ENCODE results near the gene INVS. TPM values are rescaled to one million over a fixed set of nuclear protein-coding genes. Genes with fewer than 3 reads are reported as not detected.
"Not testable (repeated sequence)": the region's sequence is repeated elsewhere in the genome, so short reads cannot be mapped to it uniquely, and the experiment has no call there.

Gene INVS
- total and polyA plus RNA-seq, 4 donors = 11.8 to 33.1 (median 19.2) TPM

GRCh38 chr9:100136799-100137198, 37.8 kb downstream of the INVS start:
- H3K36me3 ChIP-seq (ENCODE audit: control insufficient read depth, insufficient read depth, low read length); H3K9me3 ChIP-seq (ENCODE audit: control insufficient read depth, insufficient read depth, low read length); H3K4me1 ChIP-seq (ENCODE audit: control insufficient read depth, insufficient read depth, low read length); H3K27ac ChIP-seq (ENCODE audit: low read depth, low read length); DNase-seq (ENCODE audit: low read depth in 4 of 6, low spot score in 6 of 6); H3K4me3 ChIP-seq (ENCODE audit: low read depth, low read length); H3K27me3 ChIP-seq (ENCODE audit: control insufficient read depth, insufficient read depth, low read length): not testable (repeated sequence)
- WGBS (ENCODE audit: insufficient coverage) = 94% methylated on average over 2 of the region's 5 CpGs

DNA sequence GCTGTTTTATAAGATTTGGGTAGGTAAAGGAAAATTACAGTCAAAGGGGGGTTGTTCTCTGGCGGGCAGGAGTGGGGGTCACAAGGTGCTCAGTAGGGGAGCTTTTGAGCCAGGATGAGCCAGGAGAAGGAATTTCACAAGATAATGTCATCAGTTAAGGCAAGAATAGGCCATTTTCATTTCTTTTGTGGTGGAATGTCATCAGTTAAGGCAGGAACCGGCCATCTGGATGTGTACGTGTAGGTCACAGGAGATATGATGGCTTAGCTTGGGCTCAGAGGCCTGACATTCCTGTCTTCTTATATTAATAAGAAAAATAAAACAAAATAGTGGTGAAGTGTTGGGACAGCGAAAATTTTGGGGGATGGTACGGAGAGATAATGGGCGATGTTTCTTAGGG, 41.3 kb downstream of the INVS start:
- not testable (repeated sequence) for H3K9me3 ChIP-seq (ENCODE audit: control insufficient read depth, insufficient read depth, low read length); H3K27me3 ChIP-seq (ENCODE audit: control insufficient read depth, insufficient read depth, low read length); H3K4me1 ChIP-seq (ENCODE audit: control insufficient read depth, insufficient read depth, low read length); H3K36me3 ChIP-seq (ENCODE audit: control insufficient read depth, insufficient read depth, low read length); H3K4me3 ChIP-seq (ENCODE audit: low read depth, low read length); H3K27ac ChIP-seq (ENCODE audit: low read depth, low read length); DNase-seq (ENCODE audit: low read depth in 4 of 6, low spot score in 6 of 6)
- 96% methylated on average over 3 of the region's 6 CpGs for WGBS (ENCODE audit: insufficient coverage)

- H3K9me3 ChIP-seq (ENCODE audit: control insufficient read depth, insufficient read depth, low read length); H3K4me1 ChIP-seq (ENCODE audit: control insufficient read depth, insufficient read depth, low read length); H3K27me3 ChIP-seq (ENCODE audit: control insufficient read depth, insufficient read depth, low read length); H3K36me3 ChIP-seq (ENCODE audit: control insufficient read depth, insufficient read depth, low read length); H3K4me3 ChIP-seq (ENCODE audit: low read depth, low read length); H3K27ac ChIP-seq (ENCODE audit: low read depth, low read length); DNase-seq (ENCODE audit: low read depth in 4 of 6, low spot score in 6 of 6): not testable (repeated sequence)
- WGBS (ENCODE audit: insufficient coverage) = 86% methylated on average over 8 of the region's 9 CpGs
Measured at GRCh38 chr9:100141862-100142261, 42.8 kb downstream of the INVS start.

DNA sequence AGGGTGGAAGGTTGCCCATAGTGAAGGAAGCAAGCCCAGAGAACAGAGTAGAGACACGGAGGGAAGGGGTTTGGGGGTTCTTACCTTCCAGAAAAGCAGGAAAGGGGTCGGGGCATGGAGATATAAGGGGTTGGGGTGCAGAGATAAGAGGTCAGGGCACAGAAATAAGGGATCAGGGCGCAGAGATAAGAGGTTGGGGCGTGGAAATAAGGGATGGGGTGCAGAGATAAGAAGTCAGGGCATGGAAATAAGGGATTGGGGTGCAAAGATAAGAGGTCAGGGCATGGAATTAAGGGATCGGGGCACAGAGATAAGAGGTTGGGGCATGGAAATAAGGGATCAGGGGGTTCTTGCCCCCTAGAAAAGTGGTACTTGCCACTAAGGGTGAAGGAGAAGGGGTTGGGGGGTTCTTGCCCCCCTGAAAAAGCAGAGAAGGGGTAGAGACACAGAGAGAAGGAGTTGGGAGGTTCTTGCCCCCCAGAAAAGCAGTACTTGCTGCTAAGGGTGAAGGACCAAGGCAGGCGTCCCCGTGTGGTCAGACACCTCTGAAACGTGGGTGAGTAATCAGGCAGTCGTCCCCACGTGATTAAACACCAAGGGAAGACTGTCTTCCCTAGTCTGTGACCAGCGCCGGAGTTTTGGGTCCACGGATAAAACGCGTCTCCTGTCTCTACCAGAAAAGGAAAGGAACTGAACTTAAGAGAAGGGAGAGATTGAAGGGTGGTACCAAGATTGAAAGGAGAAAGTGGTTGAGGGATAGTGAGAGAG, 46.3 kb downstream of the INVS start:
- not testable (repeated sequence) for H3K9me3 ChIP-seq (ENCODE audit: control insufficient read depth, insufficient read depth, low read length); H3K4me1 ChIP-seq (ENCODE audit: control insufficient read depth, insufficient read depth, low read length); H3K27me3 ChIP-seq (ENCODE audit: control insufficient read depth, insufficient read depth, low read length); DNase-seq (ENCODE audit: low read depth in 4 of 6, low spot score in 6 of 6); H3K36me3 ChIP-seq (ENCODE audit: control insufficient read depth, insufficient read depth, low read length); H3K4me3 ChIP-seq (ENCODE audit: low read depth, low read length); H3K27ac ChIP-seq (ENCODE audit: low read depth, low read length)
- WGBS (ENCODE audit: insufficient coverage) = 95% methylated on average over 15 of the region's 15 CpGs

DNA sequence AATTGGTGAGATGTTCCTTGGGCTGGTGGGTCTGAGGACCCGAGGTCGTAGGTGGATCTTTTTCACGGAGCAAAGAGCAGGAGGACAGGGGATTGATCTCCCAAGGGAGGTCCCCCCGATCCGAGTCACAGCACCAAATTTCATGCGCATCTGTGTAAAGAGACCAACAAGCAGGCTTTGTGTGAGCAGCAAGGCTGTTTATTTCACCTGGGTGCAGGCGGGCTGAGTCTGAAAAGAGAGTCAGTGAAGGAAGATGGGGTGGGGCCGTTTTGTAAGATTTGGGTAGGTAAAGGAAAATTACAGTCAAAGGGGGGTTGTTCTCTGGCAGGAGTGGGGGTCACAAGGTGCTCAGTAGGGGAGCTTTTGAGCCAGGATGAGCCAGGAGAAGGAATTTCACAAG, 46.9 kb downstream of the INVS start:
- H3K27ac ChIP-seq (ENCODE audit: low read depth, low read length); H3K36me3 ChIP-seq (ENCODE audit: control insufficient read depth, insufficient read depth, low read length); H3K4me3 ChIP-seq (ENCODE audit: low read depth, low read length); H3K27me3 ChIP-seq (ENCODE audit: control insufficient read depth, insufficient read depth, low read length); H3K9me3 ChIP-seq (ENCODE audit: control insufficient read depth, insufficient read depth, low read length); H3K4me1 ChIP-seq (ENCODE audit: control insufficient read depth, insufficient read depth, low read length); DNase-seq (ENCODE audit: low read depth in 4 of 6, low spot score in 6 of 6): not testable (repeated sequence)
- 64% methylated on average over 6 of the region's 8 CpGs for WGBS (ENCODE audit: insufficient coverage)

DNA sequence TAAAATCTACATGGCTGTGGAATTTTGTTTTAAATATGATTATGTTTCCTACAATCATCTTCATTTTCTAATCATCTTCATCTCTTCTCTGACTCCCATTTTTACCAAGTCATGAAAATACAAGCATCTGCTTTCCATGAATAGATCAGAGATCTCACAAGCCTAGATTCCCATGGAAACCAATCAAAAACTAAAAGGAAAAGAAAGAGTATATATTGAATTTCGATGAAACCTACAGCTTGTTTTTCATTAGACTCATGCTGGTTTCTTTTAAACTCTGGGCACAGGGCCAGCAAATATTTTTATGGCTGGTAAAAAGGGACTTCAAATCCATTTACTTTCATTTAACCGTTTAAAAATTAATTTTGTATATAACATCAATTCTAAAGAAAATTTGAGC, 51.2 kb downstream of the INVS start:
- Histone ChIP-seq H3K9me3 (ENCODE audit: control insufficient read depth, insufficient read depth, low read length) (no peaks in the 10 kb centered on the region), H3K4me3 (ENCODE audit: low read depth, low read length) (no peak overlapping the region), H3K36me3 (ENCODE audit: control insufficient read depth, insufficient read depth, low read length) (no peaks in the 10 kb centered on the region), H3K27ac (ENCODE audit: low read depth, low read length) (no peak overlapping the region), H3K27me3 (ENCODE audit: control insufficient read depth, insufficient read depth, low read length) (no peaks in the 10 kb centered on the region), H3K4me1 (ENCODE audit: control insufficient read depth, insufficient read depth, low read length) (no peaks in the 10 kb centered on the region)
- WGBS (ENCODE audit: insufficient coverage) = no CpG with 5 or more reads among the region's 2 CpGs
- DNase-seq (ENCODE audit: low read depth in 4 of 6, low spot score in 6 of 6) = peak in 4 of 6 donors; percentile 20 to 89 (median 40)

DNA sequence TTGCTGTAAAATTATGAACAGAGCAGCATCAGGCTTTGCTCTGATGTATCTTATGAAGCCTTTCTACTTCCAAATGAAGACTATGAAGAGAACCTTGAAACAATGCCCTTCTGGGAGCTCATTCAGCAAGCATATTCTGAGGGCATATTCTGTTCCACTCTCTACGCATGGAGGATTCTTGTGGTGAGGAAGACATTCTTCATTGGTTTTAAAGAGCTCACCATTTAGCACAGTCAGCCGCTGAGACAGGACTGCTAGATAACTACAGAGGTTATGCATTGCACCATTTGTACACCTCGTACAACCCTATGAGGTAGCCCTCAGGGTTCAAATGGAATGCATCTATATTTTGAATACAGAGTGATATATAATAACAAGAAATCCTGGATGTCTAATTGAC, 61.0 kb downstream of the INVS start:
- no peak overlapping the region for H3K27ac ChIP-seq (ENCODE audit: low read depth, low read length)
- WGBS (ENCODE audit: insufficient coverage) = no CpG with 5 or more reads among the region's 3 CpGs

GRCh38 chr9:100167176-100167575, 68.1 kb downstream of the INVS start:
- no peaks in the 10 kb centered on the region for H3K4me1 ChIP-seq (ENCODE audit: control insufficient read depth, insufficient read depth, low read length)
- H3K27me3 ChIP-seq (ENCODE audit: control insufficient read depth, insufficient read depth, low read length) = no peaks in the 10 kb centered on the region
- no peak overlapping the region for H3K27ac ChIP-seq (ENCODE audit: low read depth, low read length)
- H3K36me3 ChIP-seq (ENCODE audit: control insufficient read depth, insufficient read depth, low read length) = no peaks in the 10 kb centered on the region
- H3K9me3 ChIP-seq (ENCODE audit: control insufficient read depth, insufficient read depth, low read length) = no peaks in the 10 kb centered on the region
- H3K4me3 ChIP-seq (ENCODE audit: low read depth, low read length) = no peak overlapping the region
- DNase-seq (ENCODE audit: low read depth in 4 of 6, low spot score in 6 of 6) = no peak

More for the DNA sequence above, 61.0 kb downstream of the INVS start:
- Histone ChIP-seq H3K36me3 (ENCODE audit: control insufficient read depth, insufficient read depth, low read length) (no peaks in the 10 kb centered on the region), H3K4me3 (ENCODE audit: low read depth, low read length) (no peak overlapping the region), H3K27me3 (ENCODE audit: control insufficient read depth, insufficient read depth, low read length) (no peaks in the 10 kb centered on the region), H3K9me3 (ENCODE audit: control insufficient read depth, insufficient read depth, low read length) (no peaks in the 10 kb centered on the region), H3K4me1 (ENCODE audit: control insufficient read depth, insufficient read depth, low read length) (no peaks in the 10 kb centered on the region)
- no peak for DNase-seq (ENCODE audit: low read depth in 4 of 6, low spot score in 6 of 6)

DNA sequence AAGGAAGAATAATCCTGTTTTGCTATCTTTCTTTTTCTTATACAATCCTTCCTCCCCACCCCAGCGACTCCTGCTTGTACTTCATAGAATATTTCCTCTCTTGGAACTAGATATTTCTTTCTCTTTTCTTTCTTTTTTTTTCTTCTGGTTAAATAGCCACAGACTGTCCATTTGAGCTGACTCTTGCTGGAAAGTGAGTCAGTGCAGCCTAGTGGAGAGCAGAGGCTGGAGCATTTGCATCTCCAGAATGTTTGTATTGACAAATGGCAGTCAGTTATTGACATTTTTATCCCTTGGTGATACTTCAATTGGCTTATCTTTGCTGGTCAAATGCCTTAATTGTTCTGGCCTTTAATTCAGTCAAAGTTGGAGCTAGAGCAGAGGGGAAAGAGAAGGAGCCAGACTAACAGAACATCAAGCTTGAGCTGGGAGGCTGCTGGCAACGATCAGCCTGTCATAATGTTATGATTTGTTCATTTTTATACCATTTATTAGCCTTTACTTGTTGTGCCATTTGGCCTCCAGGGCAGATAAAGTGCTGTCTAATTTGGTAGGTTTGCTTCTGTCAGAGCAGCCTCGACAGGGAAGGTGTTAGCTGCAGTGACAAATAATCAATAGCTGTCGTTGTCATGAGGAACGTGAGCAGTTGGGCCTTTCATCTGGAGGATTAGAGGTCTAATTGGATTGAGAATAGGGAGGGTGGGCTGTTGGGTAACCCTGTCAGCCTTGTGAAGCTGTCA, 69.0 kb downstream of the INVS start:
- H3K27ac ChIP-seq (ENCODE audit: low read depth, low read length) = no peak overlapping the region
- H3K4me3 ChIP-seq (ENCODE audit: low read depth, low read length) = no peak overlapping the region
- no peaks in the 10 kb centered on the region for H3K27me3 ChIP-seq (ENCODE audit: control insufficient read depth, insufficient read depth, low read length)
- H3K36me3 ChIP-seq (ENCODE audit: control insufficient read depth, insufficient read depth, low read length) = no peaks in the 10 kb centered on the region
- DNase-seq (ENCODE audit: low read depth in 4 of 6, low spot score in 6 of 6) = peak in 2 of 6 donors; percentile 11 to 26
- peaks cover under 1% of the 10 kb centered on the region for H3K9me3 ChIP-seq (ENCODE audit: control insufficient read depth, insufficient read depth, low read length)
- 55% methylated on average over 3 of the region's 5 CpGs for WGBS (ENCODE audit: insufficient coverage)
- no peaks in the 10 kb centered on the region for H3K4me1 ChIP-seq (ENCODE audit: control insufficient read depth, insufficient read depth, low read length)

- H3K27ac ChIP-seq (ENCODE audit: low read depth, low read length) = no peak overlapping the region
- no peaks in the 10 kb centered on the region for H3K36me3 ChIP-seq (ENCODE audit: control insufficient read depth, insufficient read depth, low read length)
- DNase-seq (ENCODE audit: low read depth in 4 of 6, low spot score in 6 of 6) = no peak
- no peaks in the 10 kb centered on the region for H3K27me3 ChIP-seq (ENCODE audit: control insufficient read depth, insufficient read depth, low read length)
- no peaks in the 10 kb centered on the region for H3K4me1 ChIP-seq (ENCODE audit: control insufficient read depth, insufficient read depth, low read length)
- no peak overlapping the region for H3K4me3 ChIP-seq (ENCODE audit: low read depth, low read length)
- peaks cover 11% of the 10 kb centered on the region for H3K9me3 ChIP-seq (ENCODE audit: control insufficient read depth, insufficient read depth, low read length)
Measured at GRCh38 chr9:100170085-100170484, 71.0 kb downstream of the INVS start.
